Spleen (tissue), 7 donors: ENCODE data around the gene CSF3R.

Experiments used
- CTCF ChIP-seq, 11 experiments: fragments of 200-600 bp in 7 of 11; fragments of 450-650 bp in 4 of 11; sonication (generic) in 4 of 11; IDR thresholded peaks in 8 of 11; conservative IDR thresholded peaks in 3 of 11; 1 replicate in 7 of 11; 2 replicates in 4 of 11; pipeline versions ENCODE4 v1.4.0 to v1.8.0; 2016 to 2021; ENCODE audit warnings: antibody characterized with exemption in 11 of 11, inconsistent platforms in 4 of 11, mild to moderate bottlenecking in 1 of 11
- POLR2A ChIP-seq, 3 donors: fragments of 450-650 bp; IDR thresholded peaks; one replicate each; pipeline ENCODE4 v1.5.1; 2017; ENCODE audit warnings: antibody characterized with exemption in 3 of 3, mild to moderate bottlenecking in 1 of 3
- POLR2AphosphoS5 ChIP-seq, 3 donors: sonication (generic); formaldehyde crosslinking; IDR thresholded peaks; one replicate each; pipeline ENCODE4 v1.5.1; 2017; ENCODE audit warnings: antibody characterized with exemption in 3 of 3
- donor health status: DM: no; HTN: no; CAD: no; lungs with moderate emphysema.
- donor health status: DM: no; HTN: no; CAD: no.
- donor health status: DM: no; HTN: no; CAD: no.

GRCh38 chr1:36523230-36523495 is 40.5 kb upstream of the CSF3R start:
- TF ChIP-seq POLR2AphosphoS5 (IDR thresholded peaks at IDR 0.05) (no peak), POLR2A (IDR thresholded peaks at IDR 0.05) (no peak), CTCF (IDR thresholded peaks at IDR 0.05 in 8 of 11, conservative IDR thresholded peaks at IDR 0.05 in 3 of 11) (no peak)
